Glutamatergic neuron (in vitro differentiated cells): ENCODE data around the gene MYL9. TPM values are rescaled to one million over a fixed set of nuclear protein-coding genes. Genes with fewer than 3 reads are reported as not detected.

Source experiments
- DNase-seq: peaks from one replicate; pipeline ENCODE4 v3.0.0; 2022
- H3K27ac Mint-ChIP-seq: one replicate; pipeline ENCODE4 v1.8.0; 2020; ENCODE audit warnings: mild to moderate bottlenecking, mixed read lengths, inconsistent platforms; ENCODE audit not compliant: unreplicated experiment
- H3K27me3 Mint-ChIP-seq: one replicate; pipeline ENCODE4 v1.8.0; 2020; ENCODE audit warnings: mild to moderate bottlenecking, moderate library complexity, mixed read lengths, inconsistent platforms; ENCODE audit not compliant: unreplicated experiment
- H3K36me3 Mint-ChIP-seq: one replicate; pipeline ENCODE4 v1.8.0; 2020; ENCODE audit warnings: mild to moderate bottlenecking, mixed read lengths, inconsistent platforms; ENCODE audit not compliant: unreplicated experiment
- H3K4me1 Mint-ChIP-seq: one replicate; pipeline ENCODE4 v1.8.0; 2020; ENCODE audit warnings: mild to moderate bottlenecking, low read depth, mixed read lengths, inconsistent platforms; ENCODE audit not compliant: unreplicated experiment
- H3K4me3 Mint-ChIP-seq: one replicate; pipeline ENCODE4 v1.8.0; 2020; ENCODE audit warnings: mild to moderate bottlenecking, mixed read lengths, inconsistent platforms; ENCODE audit not compliant: unreplicated experiment
- H3K9me3 Mint-ChIP-seq: one replicate; pipeline ENCODE4 v1.8.0; 2020; ENCODE audit warnings: mild to moderate bottlenecking, moderate library complexity, mixed read lengths, inconsistent platforms; ENCODE audit not compliant: unreplicated experiment
- CTCF ChIP-seq: fragments of 200-600 bp; sonication (generic); IDR thresholded peaks from one replicate; pipeline ENCODE4 v1.5.0; 2021; ENCODE audit not compliant: partially characterized antibody, unreplicated experiment
- total RNA-seq: library from RNA; stranded (reverse); fragmentation: NEBNext Ultra II Directional; extraction: Animal tissue kit (Norgen Biotek cat#: 25700); gene quantifications from one replicate; pipeline ENCODE4 v1.2.1, GENCODE V29; 2021; ENCODE audit not compliant: unreplicated experiment

Gene MYL9
- total RNA-seq, 1 donor from 2014 or later, result 2.0 TPM

GRCh38 chr20:36549628-36549941 is 8.3 kb downstream of the MYL9 start:
- DNase-seq, result no peak
- Mint-ChIP-seq H3K27ac (no peak overlapping the region), H3K4me1 (peaks cover 4% of the 10 kb centered on the region), H3K36me3 (no peaks in the 10 kb centered on the region), H3K27me3 (peaks cover 3% of the 10 kb centered on the region), H3K4me3 (no peak overlapping the region), H3K9me3 (no peaks in the 10 kb centered on the region)
- TF ChIP-seq CTCF, result no peak

DNA sequence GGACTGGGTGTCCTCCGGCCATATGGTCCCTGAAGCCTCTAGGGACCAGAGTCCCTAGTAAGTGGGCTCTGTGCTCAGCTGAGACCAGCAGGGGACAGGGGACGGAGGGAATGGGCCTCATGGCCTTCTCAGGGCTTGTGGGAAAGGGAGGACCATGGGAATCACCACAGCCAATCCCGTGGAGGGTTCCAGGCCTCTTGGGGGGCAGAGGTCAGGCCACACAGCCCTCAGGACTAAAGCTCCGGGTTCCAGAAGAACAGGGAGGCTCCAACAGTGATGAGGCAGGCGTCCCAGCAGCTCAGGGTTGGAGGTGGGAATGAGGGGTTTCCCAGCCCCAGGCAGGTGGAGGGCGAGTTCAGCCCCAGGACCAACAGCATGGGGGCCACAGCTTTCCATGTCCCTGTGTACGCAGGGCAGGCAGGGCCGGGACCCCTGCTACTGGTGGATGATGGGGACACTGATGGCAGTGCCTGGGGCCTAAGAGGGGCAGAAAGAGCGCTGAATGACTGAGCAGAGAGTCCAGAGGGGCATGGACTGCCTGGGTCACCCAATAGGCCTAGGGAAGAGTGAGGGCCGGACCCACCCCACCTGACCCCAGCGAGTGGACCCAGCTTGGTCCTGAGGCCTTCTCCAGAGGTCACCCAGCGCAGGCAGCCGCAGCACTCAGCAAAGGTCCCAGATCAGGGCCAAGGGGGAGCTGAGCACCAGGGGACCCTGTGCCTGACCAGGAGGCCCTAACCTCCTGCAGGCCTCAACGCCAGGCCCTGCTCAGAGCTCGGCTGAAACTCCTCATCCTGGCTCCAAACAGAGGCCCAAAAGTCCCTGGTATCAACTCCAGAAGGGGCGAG is 8.8 kb downstream of the MYL9 start:
- TF ChIP-seq CTCF, result no peak
- Mint-ChIP-seq H3K36me3 (no peaks in the 10 kb centered on the region), H3K4me3 (no peak overlapping the region), H3K9me3 (no peaks in the 10 kb centered on the region), H3K27me3 (peaks cover 3% of the 10 kb centered on the region), H3K27ac (no peak overlapping the region), H3K4me1 (peaks cover 4% of the 10 kb centered on the region)
- DNase-seq, result no peak

GRCh38 chr20:36550790-36551299 is 9.5 kb downstream of the MYL9 start:
- TF ChIP-seq CTCF, result no peak
- H3K9me3 Mint-ChIP-seq, result no peaks in the 10 kb centered on the region
- no peak overlapping the region for H3K4me3 Mint-ChIP-seq
- H3K4me1 Mint-ChIP-seq, result peaks cover 4% of the 10 kb centered on the region
- DNase-seq, result no peak
- peaks cover 3% of the 10 kb centered on the region for H3K27me3 Mint-ChIP-seq
- H3K36me3 Mint-ChIP-seq, result no peaks in the 10 kb centered on the region
- no peak overlapping the region for H3K27ac Mint-ChIP-seq

GRCh38 chr20:36555248-36555647 is 13.9 kb downstream of the MYL9 start:
- no peaks in the 10 kb centered on the region for H3K27me3 Mint-ChIP-seq
- no peak for DNase-seq
- no peak for TF ChIP-seq CTCF
- no peaks in the 10 kb centered on the region for H3K36me3 Mint-ChIP-seq
- H3K4me1 Mint-ChIP-seq, result no peaks in the 10 kb centered on the region
- H3K27ac Mint-ChIP-seq, result no peak overlapping the region
- H3K9me3 Mint-ChIP-seq, result no peaks in the 10 kb centered on the region
- no peak overlapping the region for H3K4me3 Mint-ChIP-seq

- no peak overlapping the region for H3K4me3 Mint-ChIP-seq
- peaks cover 6% of the 10 kb centered on the region for H3K9me3 Mint-ChIP-seq
- peaks cover 3% of the 10 kb centered on the region for H3K27me3 Mint-ChIP-seq
- H3K27ac Mint-ChIP-seq, result no peak overlapping the region
- no peak for TF ChIP-seq CTCF
- H3K4me1 Mint-ChIP-seq, result no peaks in the 10 kb centered on the region
- DNase-seq, result no peak
- H3K36me3 Mint-ChIP-seq, result peaks cover 5% of the 10 kb centered on the region
These were observed 21.4 kb downstream of the MYL9 start for GRCh38 chr20:36562724-36563123.
